Gastroesophageal sphincter (tissue), 4 donors: ENCODE measurements around the gene RAD9A. TPM values are rescaled to one million over a fixed set of nuclear protein-coding genes. Genes with fewer than 3 reads are reported as not detected.
A peak's percentile ranks its signal among the peaks of the same experiment; 100 is the strongest.

Source experiments
- ATAC-seq: fragments of 150-250 bp; one replicate; pipeline ENCODE4 v1.9.1; 2016; ENCODE audit warnings: mild to moderate bottlenecking, moderate library complexity
- H3K27ac ChIP-seq, 4 donors: fragments of 200-600 bp; sonication (generic) in 3 of 4; 1 replicate in 3 of 4; 2 replicates in 1 of 4; pipeline ENCODE4 v1.5.1; 2016 to 2019
- H3K27me3 ChIP-seq: fragments of 200-600 bp; sonication (generic); one replicate; pipeline ENCODE4 v1.5.1; 2019
- H3K36me3 ChIP-seq, 2 donors: fragments of 200-600 bp; sonication (generic); one replicate each; pipeline ENCODE4 v1.5.1; 2019; ENCODE audit warnings: control low read depth in 1 of 2
- H3K4me1 ChIP-seq, 3 donors: fragments of 200-600 bp; sonication (generic); 1 replicate in 2 of 3; 2 replicates in 1 of 3; pipeline ENCODE4 v1.5.1; 2016 to 2019; ENCODE audit warnings: control low read depth in 2 of 3
- H3K4me3 ChIP-seq, 2 donors: fragments of 200-600 bp; sonication (generic); one replicate each; pipeline ENCODE4 v1.5.1; 2019; ENCODE audit warnings: mild to moderate bottlenecking in 1 of 2, moderate library complexity in 1 of 2
- H3K9me3 ChIP-seq, 3 donors: fragments of 200-600 bp; sonication (generic); one replicate each; pipeline ENCODE4 v1.5.1; 2017 to 2019; ENCODE audit warnings: control low read depth in 2 of 3
- CTCF ChIP-seq, 4 experiments: fragments of 200-600 bp in 2 of 4; fragments of 450-650 bp in 2 of 4; sonication (generic) in 1 of 4; IDR thresholded peaks; one replicate each; pipeline ENCODE4 v1.5.1; 2017 to 2019; ENCODE audit warnings: antibody characterized with exemption in 4 of 4, mild to moderate bottlenecking in 2 of 4, moderate library complexity in 2 of 4
- EP300 ChIP-seq: sonication (generic); formaldehyde crosslinking; IDR thresholded peaks from one replicate; pipeline ENCODE4 v1.6.1; 2017; ENCODE audit warnings: antibody characterized with exemption, mild to moderate bottlenecking
- POLR2A ChIP-seq, 2 donors: fragments of 450-650 bp; IDR thresholded peaks; one replicate each; pipeline ENCODE4 v1.6.1; 2017; ENCODE audit warnings: antibody characterized with exemption in 2 of 2, mild to moderate bottlenecking in 2 of 2, moderate library complexity in 1 of 2
- POLR2AphosphoS5 ChIP-seq: sonication (generic); formaldehyde crosslinking; IDR thresholded peaks from one replicate; pipeline ENCODE4 v1.6.1; 2017; ENCODE audit warnings: antibody characterized with exemption
- WGBS, 2 donors: methylation state at CpG; one replicate each; pipeline ENCODE4 v1.1.5; 2018; ENCODE audit warnings: low coverage in 1 of 2; 5-methylcytosine and 5-hydroxymethylcytosine counted together
- total RNA-seq, 4 donors: library from RNA; depleted of rRNA; stranded (reverse); fragments of >200 nt; gene quantifications; one replicate each; pipeline ENCODE4 v1.1.0, GENCODE V29; 2016

The RAD9A gene
- total RNA-seq, 4 donors from 2014 or later = 8.5 to 16.0 (median 11.1) TPM

GRCh38 chr11:67436459-67437081, 44.8 kb downstream of the RAD9A start:
- H3K27me3 ChIP-seq = no peaks in the 10 kb centered on the region
- TF ChIP-seq POLR2AphosphoS5 (peak; percentile 16), POLR2A (IDR thresholded peaks at IDR 0.05) (no peak), CTCF (IDR thresholded peaks at IDR 0.05) (no peak), EP300 (no peak)
- H3K4me1 ChIP-seq = peaks cover 0 to 60% (median 5%) of the 10 kb centered on the region in 3 donors
- WGBS, 2 donors = 20 to 32% methylated on average over 1 to 5 of the region's 6 CpGs
- H3K36me3 ChIP-seq = peaks cover 0 to 93% of the 10 kb centered on the region in 2 donors
- H3K4me3 ChIP-seq = peak overlapping the region in 1 of 2 donors; percentile 27
- no peak for ATAC-seq
- H3K27ac ChIP-seq = peak overlapping the region in 3 of 4 donors; percentile 31 to 65 (median 45)
- H3K9me3 ChIP-seq = no peaks in the 10 kb centered on the region

- TF ChIP-seq EP300 (no peak), POLR2A (IDR thresholded peaks at IDR 0.05) (peak in 1 of 2 donors; percentile 6), CTCF (IDR thresholded peaks at IDR 0.05) (no peak)
- Histone ChIP-seq H3K36me3 (peaks cover 0 to 93% of the 10 kb centered on the region in 2 donors), H3K27ac (peak within 1 kb of the TSS in 3 of 4 donors; percentile 31 to 66 (median 60)), H3K4me3 (peak within 1 kb of the TSS in 1 of 2 donors; percentile 27), H3K27me3 (no peaks in the 10 kb centered on the region), H3K9me3 (no peaks in the 10 kb centered on the region), H3K4me1 (peaks cover 0 to 64% (median 5%) of the 10 kb centered on the region in 3 donors)
- ATAC-seq = no peak
- WGBS, 2 donors = no CpG with 5 or more reads among the region's 26 CpGs
Measured at GRCh38 chr11:67437082-67437808, 45.5 kb downstream of the RAD9A start, which contains the start of gene PTPRCAP. PTPRCAP (minus strand) TSS chr11:67437682; CDS start chr11:67437619, 63 bp downstream.

- WGBS, 2 donors = no CpG with 5 or more reads among the region's 3 CpGs
- peaks cover 0 to 70% (median 9%) of the 10 kb centered on the region in 3 donors for H3K4me1 ChIP-seq
- H3K4me3 ChIP-seq = peak overlapping the region in 1 of 2 donors; percentile 27
- H3K27me3 ChIP-seq = no peaks in the 10 kb centered on the region
- H3K36me3 ChIP-seq = peaks cover 0 to 90% of the 10 kb centered on the region in 2 donors
- H3K27ac ChIP-seq = peak overlapping the region in 1 of 4 donors; percentile 31
- no peaks in the 10 kb centered on the region for H3K9me3 ChIP-seq
- ATAC-seq = no peak
- no peak for TF ChIP-seq CTCF (IDR thresholded peaks at IDR 0.05)
- TF ChIP-seq POLR2A (IDR thresholded peaks at IDR 0.05) = peak in 1 of 2 donors; percentile 3
Measured at GRCh38 chr11:67437809-67438157, 46.0 kb downstream of the RAD9A start.

- no CpG with 5 or more reads among the region's 41 CpGs for whole genome bisulfite sequencing, 2 donors
- TF ChIP-seq EP300 (no peak), CTCF (IDR thresholded peaks at IDR 0.05) (no peak), POLR2A (IDR thresholded peaks at IDR 0.05) (no peak), POLR2AphosphoS5 (no peak)
- no peak for ATAC-seq
- Histone ChIP-seq H3K27me3 (no peaks in the 10 kb centered on the region), H3K36me3 (peaks cover 0 to 85% of the 10 kb centered on the region in 2 donors), H3K4me3 (peak overlapping the region in 1 of 2 donors; percentile 27), H3K9me3 (no peaks in the 10 kb centered on the region), H3K4me1 (peaks cover 0 to 72% (median 9%) of the 10 kb centered on the region in 3 donors), H3K27ac (peak overlapping the region in 3 of 4 donors; percentile 50 to 66 (median 60))
Measured at GRCh38 chr11:67438158-67438902, 46.5 kb downstream of the RAD9A start.
